Retinal pigment epithelial cell (primary cell): ENCODE measurements around the gene DIO3.

ENCODE experiments used
- DNase-seq: peaks from one replicate; pipeline ENCODE4 v3.0.0-alpha.2; 2010; ENCODE audit warnings: low read depth
- H3K4me3 ChIP-seq: 2 replicates; pipeline ENCODE4 v1.5.1; 2011; ENCODE audit warnings: mild to moderate bottlenecking, low read length, control low read depth, moderate library complexity
- CTCF ChIP-seq: conservative IDR thresholded peaks from 2 replicates; pipeline ENCODE4 v1.5.1; 2011; ENCODE audit warnings: low read depth, low read length, control low read depth, inconsistent platforms

Gene DIO3

GRCh38 chr14:101594511-101595148, 33.3 kb downstream of the DIO3 start:
- TF ChIP-seq CTCF: no peak
- no peak for DNase-seq
- no peak overlapping the region for H3K4me3 ChIP-seq

- DNase-seq: no peak
- no peak for TF ChIP-seq CTCF
- H3K4me3 ChIP-seq: no peak overlapping the region
These were observed 34.1 kb downstream of the DIO3 start for GRCh38 chr14:101595349-101595748.

- no peak overlapping the region for H3K4me3 ChIP-seq
- DNase-seq: no peak
- TF ChIP-seq CTCF: no peak
These were observed 34.8 kb downstream of the DIO3 start for GRCh38 chr14:101595887-101596721.

- TF ChIP-seq CTCF: no peak
- no peak overlapping the region for H3K4me3 ChIP-seq
- DNase-seq: no peak
These were observed 35.4 kb downstream of the DIO3 start for GRCh38 chr14:101596742-101597141.

- DNase-seq: no peak
- no peak for TF ChIP-seq CTCF
These were observed 36.9 kb downstream of the DIO3 start for GRCh38 chr14:101598159-101598558.

GRCh38 chr14:101598571-101599233, 37.4 kb downstream of the DIO3 start:
- DNase-seq: no peak
- TF ChIP-seq CTCF: no peak
- H3K4me3 ChIP-seq: no peak overlapping the region

More at GRCh38 chr14:101598159-101598558, 36.9 kb downstream of the DIO3 start:
- no peak overlapping the region for H3K4me3 ChIP-seq
